Measurements from ENCODE around the gene DPY19L2. TPM values are rescaled to one million over a fixed set of nuclear protein-coding genes. Genes with fewer than 3 reads are reported as not detected.
"Not testable (repeated sequence)": the region's sequence is repeated elsewhere in the genome, so short reads cannot be mapped to it uniquely, and the experiment has no call there.

The DPY19L2 gene
- total and polyA plus RNA-seq, 4 donors, result 1.5 to 40.8 (median 10.7) TPM

DNA sequence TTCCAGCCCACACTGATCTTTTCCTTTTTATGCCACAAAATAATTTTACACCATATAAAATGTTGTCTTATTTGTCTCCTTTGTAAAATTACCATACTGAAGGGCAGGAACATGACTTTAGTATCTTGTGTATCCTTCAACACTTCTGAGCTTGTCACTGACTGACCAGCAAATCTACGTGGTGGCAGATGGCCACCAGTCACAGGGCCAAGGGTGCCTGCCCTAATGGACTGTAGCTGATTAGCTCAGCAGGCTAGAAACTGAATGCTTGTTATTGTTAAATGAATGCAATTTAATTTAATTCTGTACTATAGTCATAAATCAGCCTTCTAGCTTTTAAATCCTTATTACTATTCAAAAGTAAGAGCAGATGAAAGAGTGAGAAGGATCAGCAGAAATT, 85.0 kb downstream of the DPY19L2 start:
- ATAC-seq (ENCODE audit: low FRiP score); H3K36me3 ChIP-seq (ENCODE audit: control insufficient read depth in 1 of 2, insufficient read depth in 2 of 2, low read length in 1 of 2); H3K27ac ChIP-seq (ENCODE audit: low read depth in 1 of 2, low read length in 2 of 2); H3K4me1 ChIP-seq (ENCODE audit: control insufficient read depth in 1 of 2, insufficient read depth in 2 of 2, low read length in 2 of 2); DNase-seq; H3K4me3 ChIP-seq (ENCODE audit: low read length in 2 of 2); H3K9me3 ChIP-seq (ENCODE audit: control insufficient read depth, low read length); intact Hi-C loops (cut with DNase I); H3K27me3 ChIP-seq (ENCODE audit: control insufficient read depth in 1 of 2, insufficient read depth in 2 of 2, low read length in 1 of 2): not testable (repeated sequence)
- 80 to 85% methylated on average over 1 of the region's 1 CpG for WGBS, 2 donors

DNA sequence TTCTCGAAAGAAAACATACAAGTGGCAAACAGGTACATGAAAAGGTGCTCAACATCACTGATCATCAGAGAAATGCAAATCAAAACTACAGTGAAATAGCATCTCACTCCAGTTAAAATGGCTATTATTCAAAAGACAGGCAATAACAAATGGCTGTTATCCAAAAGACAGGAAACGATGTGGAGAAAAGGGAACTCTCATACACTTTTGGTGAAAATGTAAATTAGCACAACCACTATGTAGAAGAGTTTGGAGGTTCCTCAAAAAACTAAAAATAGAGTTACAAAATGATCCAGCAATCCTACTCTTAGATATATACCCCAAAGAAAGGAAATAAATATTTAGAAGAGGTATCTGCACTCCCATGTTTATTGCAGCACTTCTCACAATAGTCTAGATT, 90.7 kb downstream of the DPY19L2 start:
- intact Hi-C loops (cut with DNase I); H3K36me3 ChIP-seq (ENCODE audit: control insufficient read depth in 1 of 2, insufficient read depth in 2 of 2, low read length in 1 of 2); ATAC-seq (ENCODE audit: low FRiP score); H3K4me3 ChIP-seq (ENCODE audit: low read length in 2 of 2); H3K27me3 ChIP-seq (ENCODE audit: control insufficient read depth in 1 of 2, insufficient read depth in 2 of 2, low read length in 1 of 2); H3K27ac ChIP-seq (ENCODE audit: low read depth in 1 of 2, low read length in 2 of 2); H3K9me3 ChIP-seq (ENCODE audit: control insufficient read depth, low read length); H3K4me1 ChIP-seq (ENCODE audit: control insufficient read depth in 1 of 2, insufficient read depth in 2 of 2, low read length in 2 of 2); DNase-seq: not testable (repeated sequence)
- WGBS, 2 donors, result 73 to 78% methylated on average over 2 of the region's 2 CpGs

DNA sequence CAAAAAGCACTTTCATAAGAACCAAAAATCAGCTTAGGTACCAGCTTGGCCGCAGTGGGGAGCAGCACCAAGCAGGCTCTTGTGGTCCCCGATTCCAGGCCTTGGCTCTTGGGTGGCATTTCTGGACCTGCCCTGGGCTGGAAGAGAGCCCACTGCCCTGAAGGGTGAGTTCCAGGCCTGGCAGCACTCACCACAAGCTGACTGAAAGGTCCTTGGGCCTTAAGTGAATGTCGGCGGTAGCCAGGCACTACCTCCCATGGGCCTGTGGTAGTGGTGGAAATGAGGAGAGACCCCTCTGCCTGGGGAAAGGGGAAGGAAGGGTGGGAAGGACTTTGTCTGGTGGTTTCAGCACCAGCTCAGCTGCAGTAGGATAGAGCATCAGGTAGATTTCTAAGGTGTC, 96.3 kb downstream of the DPY19L2 start:
- H3K27me3 ChIP-seq (ENCODE audit: control insufficient read depth in 1 of 2, insufficient read depth in 2 of 2, low read length in 1 of 2); intact Hi-C loops (cut with DNase I); DNase-seq; H3K27ac ChIP-seq (ENCODE audit: low read depth in 1 of 2, low read length in 2 of 2); H3K4me3 ChIP-seq (ENCODE audit: low read length in 2 of 2); H3K4me1 ChIP-seq (ENCODE audit: control insufficient read depth in 1 of 2, insufficient read depth in 2 of 2, low read length in 2 of 2); H3K36me3 ChIP-seq (ENCODE audit: control insufficient read depth in 1 of 2, insufficient read depth in 2 of 2, low read length in 1 of 2); H3K9me3 ChIP-seq (ENCODE audit: control insufficient read depth, low read length); ATAC-seq (ENCODE audit: low FRiP score): not testable (repeated sequence)
- 93 to 96% methylated on average over 4 of the region's 4 CpGs for WGBS, 2 donors

DNA sequence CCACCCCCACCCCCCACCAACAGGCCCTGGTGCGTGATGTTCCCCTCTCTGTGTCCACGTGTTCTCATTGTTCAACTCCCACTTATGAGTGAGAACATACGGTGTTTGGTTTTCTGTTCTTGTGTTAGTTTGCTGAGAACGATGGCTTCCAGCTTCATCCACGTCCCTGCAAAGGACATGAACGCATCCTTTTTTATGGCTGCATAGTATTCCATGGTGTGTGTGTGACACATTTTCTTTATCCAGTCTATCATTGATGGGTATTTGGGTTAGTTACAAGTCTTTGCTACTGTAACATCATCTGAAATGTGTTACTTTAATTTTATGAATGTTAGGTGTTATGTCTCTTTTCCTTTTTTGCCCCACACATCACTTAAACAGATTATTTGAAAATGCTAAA, 109.8 kb downstream of the DPY19L2 start:
- DNase-seq; H3K9me3 ChIP-seq (ENCODE audit: control insufficient read depth, low read length); H3K36me3 ChIP-seq (ENCODE audit: control insufficient read depth in 1 of 2, insufficient read depth in 2 of 2, low read length in 1 of 2); H3K4me1 ChIP-seq (ENCODE audit: control insufficient read depth in 1 of 2, insufficient read depth in 2 of 2, low read length in 2 of 2); H3K27me3 ChIP-seq (ENCODE audit: control insufficient read depth in 1 of 2, insufficient read depth in 2 of 2, low read length in 1 of 2); H3K27ac ChIP-seq (ENCODE audit: low read depth in 1 of 2, low read length in 2 of 2); H3K4me3 ChIP-seq (ENCODE audit: low read length in 2 of 2); intact Hi-C loops (cut with DNase I); ATAC-seq (ENCODE audit: low FRiP score): not testable (repeated sequence)
- WGBS, 2 donors, result 87 to 88% methylated on average over 6 of the region's 6 CpGs

DNA sequence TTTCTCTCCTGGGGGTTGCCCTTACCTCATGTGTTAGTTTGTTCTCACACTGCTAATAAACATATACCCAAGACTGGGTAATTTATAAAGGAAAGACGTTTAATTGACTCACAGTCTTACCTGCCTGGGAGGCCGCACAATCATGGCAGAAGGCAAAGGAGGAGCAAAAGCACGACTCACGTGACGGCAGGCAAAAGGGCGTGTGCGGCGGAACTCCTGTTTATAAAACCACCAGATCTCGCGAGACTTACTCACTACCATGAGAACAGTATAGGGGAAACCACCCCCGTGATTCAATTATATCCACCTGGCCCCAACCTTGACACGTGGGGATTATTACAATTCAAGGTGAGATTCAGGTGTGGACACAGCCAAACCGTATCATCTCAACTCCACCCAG, 116.9 kb downstream of the DPY19L2 start:
- H3K27me3 ChIP-seq (ENCODE audit: control insufficient read depth in 1 of 2, insufficient read depth in 2 of 2, low read length in 1 of 2); DNase-seq; intact Hi-C loops (cut with DNase I); H3K9me3 ChIP-seq (ENCODE audit: control insufficient read depth, low read length); ATAC-seq (ENCODE audit: low FRiP score); H3K4me1 ChIP-seq (ENCODE audit: control insufficient read depth in 1 of 2, insufficient read depth in 2 of 2, low read length in 2 of 2); H3K27ac ChIP-seq (ENCODE audit: low read depth in 1 of 2, low read length in 2 of 2); H3K36me3 ChIP-seq (ENCODE audit: control insufficient read depth in 1 of 2, insufficient read depth in 2 of 2, low read length in 1 of 2); H3K4me3 ChIP-seq (ENCODE audit: low read length in 2 of 2): not testable (repeated sequence)
- WGBS, 2 donors, result 86 to 93% methylated on average over 13 of the region's 13 CpGs

DNA sequence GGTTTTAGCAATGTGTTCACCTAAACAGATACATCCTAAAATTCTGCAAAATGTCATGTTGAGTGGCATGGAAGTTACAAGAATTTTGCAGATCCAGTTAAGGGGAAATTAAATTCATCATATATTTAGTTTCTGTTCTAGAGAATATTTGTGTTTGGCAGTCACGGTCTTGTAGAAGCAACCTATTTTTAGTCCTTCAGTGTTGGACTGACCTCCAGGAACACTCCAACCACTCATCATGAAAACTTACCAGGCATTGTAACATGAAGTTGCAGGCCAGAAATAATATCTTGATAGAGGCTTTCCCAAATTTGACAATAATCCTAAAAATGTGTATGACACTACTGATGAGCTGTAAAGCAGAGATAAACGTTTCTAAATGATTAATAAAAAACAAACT, 119.3 kb downstream of the DPY19L2 start:
- intact Hi-C loops (cut with DNase I); H3K36me3 ChIP-seq (ENCODE audit: control insufficient read depth in 1 of 2, insufficient read depth in 2 of 2, low read length in 1 of 2); H3K4me3 ChIP-seq (ENCODE audit: low read length in 2 of 2); H3K9me3 ChIP-seq (ENCODE audit: control insufficient read depth, low read length); DNase-seq; H3K27ac ChIP-seq (ENCODE audit: low read depth in 1 of 2, low read length in 2 of 2); H3K4me1 ChIP-seq (ENCODE audit: control insufficient read depth in 1 of 2, insufficient read depth in 2 of 2, low read length in 2 of 2); ATAC-seq (ENCODE audit: low FRiP score); H3K27me3 ChIP-seq (ENCODE audit: control insufficient read depth in 1 of 2, insufficient read depth in 2 of 2, low read length in 1 of 2): not testable (repeated sequence)
- 5% methylated on average over 2 of the region's 2 CpGs for WGBS, 2 donors

DNA sequence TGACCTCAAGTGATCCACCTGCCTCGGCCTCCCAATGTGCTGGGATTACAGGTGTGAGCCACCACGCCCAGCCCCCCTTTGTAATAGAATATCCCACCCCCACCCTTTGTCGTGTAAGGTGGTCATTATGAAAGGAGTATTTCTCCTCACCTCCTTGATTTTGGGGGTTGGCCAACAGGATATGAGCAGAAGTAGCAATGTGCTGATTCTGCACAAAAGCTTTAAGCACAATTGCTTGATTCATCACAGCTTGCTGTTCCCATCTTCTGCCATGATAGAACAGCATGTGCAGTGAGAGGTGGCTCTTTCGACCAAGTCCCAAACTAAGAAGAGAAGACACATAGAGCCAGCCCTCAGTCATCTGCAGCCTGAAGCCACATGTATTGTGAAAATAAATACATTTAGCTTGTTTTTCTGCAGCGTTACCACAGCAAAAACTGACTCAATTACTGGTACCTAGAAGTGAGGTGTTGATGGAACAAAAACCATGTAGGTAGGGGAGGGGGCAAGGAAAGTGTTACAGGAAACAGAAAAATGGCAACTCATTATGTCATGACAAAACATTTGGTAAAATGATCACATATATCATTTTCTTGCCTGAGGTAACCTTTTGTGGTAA, 122.9 kb downstream of the DPY19L2 start:
- 94 to 97% methylated on average over 3 to 4 of the region's 5 CpGs for WGBS, 2 donors
- H3K4me1 ChIP-seq (ENCODE audit: control insufficient read depth in 1 of 2, insufficient read depth in 2 of 2, low read length in 2 of 2); H3K27me3 ChIP-seq (ENCODE audit: control insufficient read depth in 1 of 2, insufficient read depth in 2 of 2, low read length in 1 of 2); H3K9me3 ChIP-seq (ENCODE audit: control insufficient read depth, low read length); ATAC-seq (ENCODE audit: low FRiP score); H3K36me3 ChIP-seq (ENCODE audit: control insufficient read depth in 1 of 2, insufficient read depth in 2 of 2, low read length in 1 of 2); intact Hi-C loops (cut with DNase I); H3K27ac ChIP-seq (ENCODE audit: low read depth in 1 of 2, low read length in 2 of 2); DNase-seq; H3K4me3 ChIP-seq (ENCODE audit: low read length in 2 of 2): not testable (repeated sequence)

DNA sequence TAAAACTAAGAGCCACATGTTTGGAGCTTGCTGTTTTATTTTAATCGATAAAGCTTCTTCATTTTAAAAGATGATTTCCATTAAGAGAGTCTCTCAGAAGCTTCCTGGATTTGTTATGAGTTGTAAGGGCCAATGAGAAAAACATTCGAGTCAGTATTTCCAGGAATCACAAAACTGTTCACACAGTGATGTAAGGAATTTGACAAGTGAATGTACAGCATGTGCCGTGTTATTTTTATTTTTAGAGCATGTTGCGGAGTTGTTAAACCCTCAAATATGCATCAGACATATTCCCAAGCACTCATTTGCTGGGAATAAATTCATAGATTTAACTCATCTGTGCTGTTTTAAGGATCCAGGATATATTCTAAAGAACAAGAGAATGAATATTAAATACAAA, 129.6 kb downstream of the DPY19L2 start:
- H3K9me3 ChIP-seq (ENCODE audit: control insufficient read depth, low read length); H3K4me3 ChIP-seq (ENCODE audit: low read length in 2 of 2); DNase-seq; H3K27ac ChIP-seq (ENCODE audit: low read depth in 1 of 2, low read length in 2 of 2); H3K36me3 ChIP-seq (ENCODE audit: control insufficient read depth in 1 of 2, insufficient read depth in 2 of 2, low read length in 1 of 2); H3K27me3 ChIP-seq (ENCODE audit: control insufficient read depth in 1 of 2, insufficient read depth in 2 of 2, low read length in 1 of 2); H3K4me1 ChIP-seq (ENCODE audit: control insufficient read depth in 1 of 2, insufficient read depth in 2 of 2, low read length in 2 of 2); intact Hi-C loops (cut with DNase I); ATAC-seq (ENCODE audit: low FRiP score): not testable (repeated sequence)
- WGBS, 2 donors, result 2 to 7% methylated on average over 4 of the region's 4 CpGs

DNA sequence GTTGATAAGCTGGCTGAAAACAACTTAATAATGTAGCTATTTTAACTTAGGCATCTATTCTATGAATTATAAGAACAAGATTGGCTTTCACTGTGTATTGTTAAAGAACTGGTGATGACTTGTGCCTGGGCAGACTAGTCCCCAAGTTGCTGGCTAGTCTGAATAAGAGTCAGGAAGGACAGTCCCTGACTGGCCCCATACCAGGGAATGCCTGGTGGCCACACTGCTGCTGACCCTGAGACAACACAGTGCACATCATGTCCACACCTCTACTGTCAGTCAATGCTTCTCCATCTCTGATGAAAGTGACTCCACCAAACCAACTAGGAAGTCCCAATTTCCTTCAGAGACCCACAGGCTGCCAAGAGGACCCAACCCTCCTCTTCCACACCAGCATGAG, 130.5 kb downstream of the DPY19L2 start:
- H3K27me3 ChIP-seq (ENCODE audit: control insufficient read depth in 1 of 2, insufficient read depth in 2 of 2, low read length in 1 of 2); H3K36me3 ChIP-seq (ENCODE audit: control insufficient read depth in 1 of 2, insufficient read depth in 2 of 2, low read length in 1 of 2); H3K27ac ChIP-seq (ENCODE audit: low read depth in 1 of 2, low read length in 2 of 2); H3K9me3 ChIP-seq (ENCODE audit: control insufficient read depth, low read length); intact Hi-C loops (cut with DNase I); H3K4me3 ChIP-seq (ENCODE audit: low read length in 2 of 2); H3K4me1 ChIP-seq (ENCODE audit: control insufficient read depth in 1 of 2, insufficient read depth in 2 of 2, low read length in 2 of 2); ATAC-seq (ENCODE audit: low FRiP score); DNase-seq: not testable (repeated sequence)

Measured in aorta (tissue), 5 donors.